GM19099 (cell line): ENCODE results near the gene HOTAIR.

ENCODE experiments used
- POLR2A ChIP-seq: IDR thresholded peaks from 3 replicates; pipeline ENCODE4 v1.6.1; 2011; ENCODE audit warnings: low read depth; ENCODE audit not compliant: insufficient read length; ENCODE audit errors: extremely low read depth

Gene HOTAIR

DNA sequence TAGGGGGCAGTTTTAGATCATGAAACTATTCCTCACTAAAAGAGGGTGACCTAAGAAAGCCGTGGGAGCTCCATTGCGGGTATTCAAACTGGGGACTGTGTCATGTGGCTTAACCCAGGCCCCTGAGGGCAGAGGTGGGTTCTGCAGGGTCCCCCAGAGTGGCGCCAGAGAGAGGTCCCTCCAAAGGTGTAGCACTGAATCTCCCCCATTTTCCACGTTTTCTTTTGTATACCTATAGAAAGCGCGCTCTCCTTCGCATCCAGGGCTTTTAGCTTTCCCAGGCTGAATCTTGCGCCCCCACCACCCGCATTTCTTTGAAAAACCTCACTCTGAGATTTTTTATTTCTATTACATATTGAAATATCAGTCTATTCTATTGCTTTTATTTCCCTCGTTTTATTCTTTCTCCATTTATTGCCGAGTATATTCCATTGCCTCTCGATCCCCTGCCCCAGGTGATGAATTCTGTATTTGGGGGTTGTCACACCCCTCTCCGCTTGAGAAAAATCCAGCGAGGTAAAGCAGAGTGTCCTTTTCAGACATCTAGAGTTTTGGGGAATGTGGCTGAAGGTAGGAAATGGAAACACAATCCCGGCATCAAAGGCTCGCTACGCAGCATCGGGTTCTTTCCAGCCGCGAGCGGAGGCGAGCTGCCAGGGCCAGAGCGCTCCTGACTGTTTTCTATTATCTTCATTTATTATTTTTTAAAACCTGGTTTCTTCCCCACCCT, 37.0 kb downstream of the HOTAIR start:
- no peak for TF ChIP-seq POLR2A

DNA sequence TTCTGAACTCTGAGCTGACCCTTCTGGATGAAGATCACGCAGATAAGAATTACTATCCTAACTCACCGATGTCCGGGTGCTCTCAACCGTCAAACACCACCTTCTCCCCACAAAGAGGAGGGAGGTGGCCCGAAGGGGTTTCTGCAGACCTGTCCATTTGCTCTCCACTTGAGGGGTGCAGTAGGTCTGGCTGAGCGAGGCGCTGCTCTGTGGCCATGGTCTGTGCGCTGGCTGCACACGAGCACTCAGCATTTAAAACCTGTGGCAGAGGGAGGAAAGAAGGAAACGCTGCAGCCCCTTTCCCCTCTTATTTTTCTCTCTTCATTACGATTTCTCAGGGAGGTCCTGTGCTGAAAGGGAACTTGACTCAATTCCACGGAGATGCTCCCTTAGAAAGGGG, 37.7 kb downstream of the HOTAIR start:
- no peak for TF ChIP-seq POLR2A

DNA sequence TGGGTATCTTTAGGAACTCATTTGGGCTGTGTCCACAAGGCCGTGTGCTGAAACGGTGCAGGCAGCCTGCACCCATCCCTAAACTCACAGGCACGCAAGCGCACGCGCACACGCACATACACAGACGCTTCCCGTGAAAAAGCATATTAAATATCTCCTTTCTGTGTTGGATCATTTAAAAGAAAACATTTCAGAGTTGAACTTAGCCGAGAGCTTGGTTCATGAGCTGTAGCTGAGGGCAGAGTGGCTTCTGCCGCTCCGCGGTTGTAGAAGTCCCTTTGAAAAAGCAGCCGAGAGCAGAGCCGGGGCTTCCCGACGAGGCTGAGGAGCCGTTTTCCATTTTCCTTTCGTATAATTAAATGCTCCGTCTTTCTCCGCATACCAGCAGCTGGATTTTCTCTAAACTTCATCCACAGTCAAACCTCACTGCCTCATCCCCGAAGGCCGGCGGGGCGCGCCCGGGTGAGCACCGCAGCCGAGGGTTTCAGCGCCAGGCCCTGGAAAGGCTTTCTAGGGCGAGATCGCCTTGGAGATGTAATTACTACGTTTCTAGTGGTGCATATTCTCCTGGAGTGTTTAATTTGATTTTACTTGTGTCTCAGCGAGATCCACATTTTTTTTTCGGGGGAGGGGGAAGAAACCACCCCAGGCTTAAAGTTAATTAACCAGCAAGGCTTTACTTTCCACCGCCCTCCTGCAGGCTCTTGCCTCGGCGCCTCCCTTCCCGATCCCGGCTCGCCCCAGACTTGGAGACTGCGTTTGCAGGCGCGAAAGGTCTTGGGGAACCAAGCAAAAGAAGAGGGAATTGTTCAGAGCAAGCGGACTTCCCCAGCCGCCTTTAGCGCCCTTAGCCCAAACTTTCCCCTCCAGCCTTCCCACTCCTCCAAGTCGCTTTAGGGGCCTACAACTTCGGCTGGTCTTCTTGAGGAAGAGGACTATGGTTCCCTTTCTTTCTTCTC, 39.1 kb downstream of the HOTAIR start:
- TF ChIP-seq POLR2A = no peak

DNA sequence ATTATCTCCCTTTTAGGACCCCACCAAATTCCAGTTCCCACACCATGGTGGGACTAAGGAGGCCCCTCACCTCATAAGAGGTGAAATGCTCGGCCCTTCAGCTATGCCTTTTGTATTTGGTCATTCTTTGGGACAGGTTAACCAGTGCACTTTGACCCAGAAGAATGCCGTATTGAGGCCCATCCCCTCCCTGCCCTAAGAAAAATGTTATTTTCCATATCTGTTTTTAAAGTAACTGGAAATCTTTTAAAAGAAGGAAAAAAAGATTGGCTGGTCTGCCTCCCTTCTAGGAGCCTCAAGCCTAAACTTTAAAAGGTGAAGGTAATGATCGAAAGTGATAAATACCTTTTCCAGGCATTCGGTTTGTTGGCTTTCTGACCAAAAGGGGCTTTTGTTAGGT, 41.8 kb downstream of the HOTAIR start:
- no peak for TF ChIP-seq POLR2A

GRCh38 chr12:53931844-53932581, 42.7 kb downstream of the HOTAIR start:
- TF ChIP-seq POLR2A = no peak

DNA sequence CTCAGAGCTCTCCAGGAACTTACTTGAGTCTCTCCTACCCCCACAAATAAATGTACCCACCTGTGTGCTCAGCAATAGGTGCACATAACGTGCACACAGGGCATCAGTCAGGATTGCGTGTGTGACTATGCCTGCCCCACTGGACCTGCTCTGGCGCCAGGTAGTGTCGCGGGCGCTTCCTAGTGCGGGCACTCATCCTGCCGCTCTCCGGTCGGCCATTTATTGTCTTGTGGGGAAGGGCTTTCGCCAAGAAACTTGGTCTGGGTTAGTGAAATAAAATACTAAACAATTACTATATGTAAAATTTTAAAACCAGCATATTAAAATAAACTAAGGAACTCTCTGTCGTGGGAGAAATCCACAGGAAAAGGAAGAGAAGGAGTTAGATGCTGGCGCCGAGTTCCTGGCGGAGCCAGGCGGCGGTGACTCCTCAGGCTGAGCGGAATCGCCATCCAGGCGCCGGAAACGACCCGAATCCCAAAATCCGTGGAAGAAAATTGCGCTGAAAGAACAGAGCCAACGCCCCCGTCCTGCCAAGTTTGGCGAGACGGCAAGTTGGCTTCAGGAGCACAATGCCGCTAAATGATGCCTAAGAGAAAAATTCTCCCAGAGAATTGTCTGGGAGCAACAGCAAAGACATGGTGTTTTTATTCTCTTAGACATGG, 44.0 kb downstream of the HOTAIR start:
- TF ChIP-seq POLR2A = no peak

DNA sequence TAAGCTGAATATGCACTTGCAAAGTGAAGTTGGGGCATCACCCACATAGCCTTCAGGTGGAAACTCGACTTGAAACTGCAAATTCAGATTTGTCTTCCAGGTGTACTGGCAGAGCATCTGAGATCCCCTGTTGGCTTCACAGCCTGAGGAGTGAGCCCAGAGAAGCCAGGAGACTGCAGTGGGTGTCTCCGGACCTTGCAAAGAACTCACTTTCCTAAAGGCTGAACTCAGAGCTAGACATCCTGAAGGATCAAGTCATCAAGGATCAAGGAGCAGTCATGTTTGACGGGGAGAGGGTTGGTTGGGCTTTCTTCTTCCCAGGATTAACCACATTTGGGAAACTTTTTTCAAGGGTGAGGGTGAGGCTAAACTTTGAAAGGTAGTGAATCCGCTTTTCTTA, 45.2 kb downstream of the HOTAIR start:
- TF ChIP-seq POLR2A = no peak

DNA sequence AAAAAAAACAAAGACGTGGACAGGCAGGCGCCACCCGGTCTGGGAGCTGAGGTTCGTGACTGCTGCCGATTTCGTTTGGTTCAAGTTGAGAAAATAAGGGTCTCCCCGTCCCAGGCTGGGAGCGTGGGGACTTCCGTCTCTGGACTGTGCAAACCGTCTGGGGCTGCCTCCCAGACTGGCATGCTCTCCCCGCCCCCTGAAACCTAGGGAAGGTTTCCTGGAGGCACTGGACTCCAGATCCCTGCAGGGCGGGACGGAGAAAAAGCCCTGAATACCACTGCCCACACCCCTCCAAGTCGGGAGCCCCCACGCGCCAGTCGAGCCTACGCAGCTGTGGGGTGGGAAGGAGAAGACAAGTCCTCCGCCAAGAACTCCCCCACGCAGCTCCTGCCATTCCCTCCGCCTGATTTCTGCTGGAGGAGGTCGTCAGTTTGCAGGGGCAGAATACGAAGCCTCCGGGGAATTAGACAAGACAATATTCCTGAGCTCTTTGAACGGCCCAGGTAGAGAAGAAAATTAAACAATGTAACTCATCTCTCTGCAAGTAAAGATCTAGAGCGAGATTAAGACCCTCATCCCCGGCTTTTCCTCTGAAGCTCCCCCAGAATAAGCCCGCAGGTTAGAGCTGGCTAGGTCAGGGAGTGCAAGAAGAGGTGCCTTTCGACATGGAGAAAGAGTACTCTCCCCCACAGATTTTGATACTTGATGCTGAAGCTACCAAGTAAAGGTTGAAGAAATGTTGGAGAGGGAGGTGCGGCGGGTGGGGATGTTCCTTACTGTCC, 46.5 kb downstream of the HOTAIR start:
- no peak for TF ChIP-seq POLR2A

DNA sequence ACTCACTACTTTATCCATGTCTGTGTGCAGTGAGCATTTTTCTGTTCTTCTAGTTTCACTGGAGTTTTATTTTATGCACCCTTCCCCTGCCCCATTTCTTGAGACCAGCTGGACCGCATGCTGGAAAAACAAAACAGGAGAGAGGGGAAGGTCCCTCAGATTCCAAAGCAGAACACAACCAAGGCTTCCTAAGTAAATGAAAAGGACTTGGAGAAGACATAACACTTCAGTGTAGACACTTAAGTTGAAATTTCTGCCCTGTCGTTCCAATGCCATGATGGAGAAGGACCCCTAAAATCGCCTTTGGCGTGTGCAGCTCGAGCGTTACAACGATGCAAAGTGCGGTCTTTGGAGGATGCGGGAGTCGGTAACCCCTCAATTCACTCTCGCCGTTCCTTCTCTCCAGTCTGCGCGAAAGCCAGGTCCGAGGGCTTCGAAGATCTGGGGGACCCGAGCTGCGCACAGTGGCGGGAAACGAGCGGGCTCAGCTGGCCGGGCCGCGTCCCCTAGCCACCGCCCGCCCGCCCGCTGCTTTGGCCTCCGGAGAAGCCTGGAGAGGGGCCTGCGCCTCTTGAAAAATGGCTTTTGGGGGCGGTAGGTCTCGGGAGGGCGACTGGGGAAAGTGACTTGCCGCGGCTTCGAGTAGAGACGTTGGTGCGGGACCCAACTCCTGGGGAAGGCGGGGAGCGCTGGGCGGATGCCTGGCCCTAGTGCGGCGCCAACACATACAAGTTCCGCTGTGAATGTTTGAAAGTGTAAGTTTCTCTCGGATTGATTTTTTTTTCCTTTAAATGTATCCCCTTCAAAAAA, 47.3 kb downstream of the HOTAIR start:
- no peak for TF ChIP-seq POLR2A

GRCh38 chr12:53924521-53925405, 50.0 kb downstream of the HOTAIR start:
- no peak for TF ChIP-seq POLR2A

DNA sequence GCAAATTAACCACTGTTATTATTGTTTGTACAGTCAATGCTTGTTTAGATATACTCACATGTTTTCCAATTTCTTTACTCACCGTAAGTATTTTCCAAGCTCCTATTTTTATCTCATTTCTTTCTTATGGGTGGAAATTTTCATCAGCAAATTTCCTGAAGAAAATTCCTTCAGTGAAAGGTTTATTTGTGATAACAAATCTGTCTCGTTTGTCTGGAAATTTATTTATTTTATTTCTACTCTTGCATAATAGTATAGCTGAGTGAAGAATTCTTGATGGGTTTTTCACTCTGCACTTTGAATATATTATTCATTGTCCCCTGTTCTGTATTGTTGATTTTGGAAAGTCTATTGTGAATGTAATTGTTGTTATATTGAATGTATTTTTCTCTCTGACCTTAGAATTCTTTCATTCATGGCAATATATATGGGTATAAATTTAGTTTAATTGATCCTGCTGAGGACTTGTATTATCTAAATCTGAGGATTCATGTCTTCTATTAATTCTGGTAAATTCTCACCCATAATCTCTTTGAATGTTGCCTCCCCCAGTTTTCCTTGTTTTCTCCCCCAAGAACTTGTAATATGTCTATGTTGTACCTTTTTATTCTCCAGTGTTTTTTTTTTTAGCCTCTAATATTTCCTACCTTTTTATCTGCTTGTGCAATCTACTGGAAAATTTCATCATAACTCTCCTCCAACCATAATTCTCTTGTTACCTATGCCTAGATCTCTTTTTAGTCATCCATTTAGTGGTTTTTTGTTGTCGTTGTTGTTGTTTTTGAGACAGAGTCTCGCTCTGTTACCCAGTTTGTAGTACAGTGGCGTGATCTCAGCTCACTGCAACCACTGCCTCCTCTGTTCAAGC, 57.7 kb downstream of the HOTAIR start:
- TF ChIP-seq POLR2A = no peak
